ENCODE measurements around the gene TEKT3.

The TEKT3 gene

GRCh38 chr17:15263680-15264079, 77.7 kb downstream of the TEKT3 start:
- DNase-seq, result no peak

DNA sequence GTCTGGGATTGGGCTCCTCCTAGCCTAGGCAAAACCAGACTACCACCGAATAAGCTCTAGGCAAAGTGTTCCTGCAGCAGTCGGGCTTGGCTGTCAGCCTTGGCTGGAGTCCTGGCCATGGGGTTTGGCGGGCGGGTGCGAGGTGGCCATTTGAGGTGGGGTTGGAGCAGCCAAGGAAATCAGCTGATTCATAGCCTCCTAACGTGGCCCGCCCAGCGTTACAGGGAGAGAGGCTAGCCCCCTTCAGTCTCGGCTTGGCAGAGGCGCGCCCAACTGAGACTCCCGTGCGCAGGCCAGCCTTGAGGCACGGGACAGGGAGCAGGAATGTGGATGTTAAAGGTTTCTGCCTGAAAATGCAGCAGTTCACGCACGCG, 78.2 kb downstream of the TEKT3 start:
- DNase-seq, result peak in 12 of 14 donors; percentile 14 to 82 (median 74)

GRCh38 chr17:15262291-15263205, 78.8 kb downstream of the TEKT3 start:
- DNase-seq, result peak in 12 of 14 donors; percentile 28 to 85 (median 79)

GRCh38 chr17:15261802-15262290, 79.6 kb downstream of the TEKT3 start:
- DNase-seq, result peak in 6 of 14 donors; percentile 64 to 79 (median 74)

- DNase-seq, result peak in 10 of 14 donors; percentile 17 to 84 (median 74)
Observed at GRCh38 chr17:15261258-15261801, 80.1 kb downstream of the TEKT3 start.

DNA sequence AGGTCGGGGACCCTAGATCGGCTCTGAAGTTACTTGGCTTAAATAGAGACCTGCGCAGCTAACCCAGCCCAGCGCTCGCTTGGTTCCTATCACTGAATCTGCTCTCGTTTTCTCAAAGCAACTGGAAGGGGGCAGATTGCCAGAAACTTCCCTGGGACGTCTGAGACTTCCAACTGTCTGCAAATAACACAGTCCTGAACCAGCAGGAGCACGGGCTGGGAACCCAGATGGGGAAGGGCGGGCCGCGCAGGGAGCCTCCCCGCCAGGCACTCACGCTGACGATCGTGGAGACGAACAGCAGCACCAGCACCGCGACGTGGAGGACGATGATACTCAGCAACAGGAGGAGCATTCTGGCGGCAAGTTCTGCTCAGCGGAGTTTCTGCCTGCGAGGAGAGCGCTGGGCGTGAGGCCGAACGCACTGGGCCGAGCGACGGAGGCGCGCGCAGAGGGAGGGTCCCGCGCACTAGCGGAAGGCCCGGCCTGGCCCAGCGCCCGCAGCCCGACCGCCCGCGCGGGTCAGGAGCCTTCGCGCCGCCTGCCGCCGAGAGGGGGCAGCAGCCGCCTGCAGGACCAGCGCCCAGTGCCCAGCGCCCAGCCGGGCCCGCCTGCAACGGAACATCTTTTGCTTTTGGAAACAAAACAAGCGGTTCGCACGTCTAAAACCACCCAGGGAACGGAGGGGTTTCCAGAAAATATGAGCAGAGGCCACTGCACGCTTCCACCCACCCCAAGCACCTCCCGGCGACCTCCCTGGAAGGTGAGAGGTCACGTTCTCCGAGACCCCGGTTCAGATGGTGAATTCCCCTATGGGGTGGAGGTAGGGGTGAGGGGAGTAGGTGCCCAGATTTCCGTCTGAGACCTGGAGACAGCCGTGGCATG, 80.8 kb downstream of the TEKT3 start:
- peak; percentile 46 to 92 (median 82) for DNase-seq

GRCh38 chr17:15257796-15258512, 83.4 kb downstream of the TEKT3 start:
- DNase-seq, result no peak

DNA sequence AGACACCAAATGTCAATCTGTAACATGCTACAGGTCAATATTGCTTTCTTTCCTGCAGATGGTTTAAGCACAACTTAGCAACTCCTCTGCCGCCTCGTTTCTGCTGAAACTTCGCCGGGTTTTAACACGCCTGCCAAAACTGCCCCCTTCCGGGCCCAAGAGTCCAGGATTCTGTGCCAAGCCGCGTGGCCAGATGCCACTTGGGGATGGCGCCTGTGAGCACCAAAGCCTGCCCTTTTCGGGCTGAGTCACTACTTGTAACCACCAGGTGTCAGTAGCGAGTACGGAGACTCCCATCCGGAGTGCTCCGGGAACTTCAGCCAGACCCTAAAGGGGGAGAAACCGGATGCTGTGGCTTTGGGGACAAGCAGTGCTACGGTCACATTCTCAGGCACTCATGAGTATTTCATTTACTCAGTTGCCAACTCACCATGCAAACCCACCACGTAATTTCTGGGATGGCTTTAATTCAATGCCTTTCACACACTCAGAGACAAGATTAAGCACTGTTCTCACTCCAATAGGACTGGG, 84.1 kb downstream of the TEKT3 start:
- peak in 13 of 14 donors; percentile 56 to 92 (median 86) for DNase-seq

DNA sequence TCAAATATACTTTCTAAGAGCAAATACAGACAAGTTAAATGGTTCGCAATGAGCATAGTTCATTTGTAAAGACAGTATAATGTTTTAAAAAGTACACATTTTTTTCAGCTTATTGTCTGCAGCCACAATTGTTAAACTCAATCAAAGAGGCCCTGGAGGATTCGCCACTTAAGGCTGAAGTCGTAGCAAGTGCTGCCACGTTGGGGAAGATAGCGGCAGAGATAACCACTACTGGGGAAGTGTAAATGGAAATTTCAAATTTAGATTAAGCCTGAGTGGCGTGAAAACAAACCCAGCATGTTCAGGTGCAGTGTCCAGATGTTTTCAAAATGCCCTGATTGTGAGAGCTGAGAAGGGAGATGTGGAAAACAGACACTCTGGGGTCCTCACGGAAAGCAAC, 84.7 kb downstream of the TEKT3 start:
- DNase-seq, result no peak

DNA sequence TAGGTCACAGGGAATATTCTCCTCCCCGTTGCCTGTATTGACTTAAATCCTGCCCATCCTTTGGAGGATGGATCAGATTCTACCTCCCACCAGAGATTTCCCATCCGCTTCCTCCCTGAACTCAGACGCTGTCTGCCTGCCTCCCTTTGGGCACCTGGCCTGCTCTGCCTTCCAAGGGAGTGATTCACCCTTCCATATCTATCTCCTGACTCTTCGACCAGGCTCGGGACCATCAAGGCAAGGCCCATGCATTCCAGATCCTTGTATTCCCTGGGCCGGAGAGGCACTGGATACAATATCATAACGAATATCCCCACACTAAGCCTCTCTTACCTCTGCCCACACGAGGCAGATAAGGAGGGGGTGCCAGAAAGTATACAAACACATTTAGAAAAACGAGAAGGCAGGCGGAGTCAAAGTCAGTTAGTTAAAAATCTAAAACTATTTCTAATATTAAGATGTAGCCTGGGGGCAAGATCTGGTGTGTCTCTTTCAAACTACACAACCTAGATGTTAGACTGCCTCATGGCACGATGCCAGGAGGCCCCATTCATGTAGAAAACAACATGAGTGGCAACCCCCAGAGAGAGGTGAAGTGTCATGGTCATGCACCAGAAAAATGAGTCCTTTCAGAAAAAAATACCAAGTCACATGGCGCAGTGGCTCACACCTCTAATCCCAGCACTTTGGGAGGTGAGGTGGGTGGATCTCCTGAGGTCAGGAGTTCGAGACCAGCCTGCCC, 85.5 kb downstream of the TEKT3 start:
- no peak for DNase-seq

All from C1 segment of cervical spinal cord (tissue), 14 donors.